ENCODE measurements around the gene HS3ST5. TPM values are rescaled to one million over a fixed set of nuclear protein-coding genes. Genes with fewer than 3 reads are reported as not detected.

The HS3ST5 gene
- total RNA-seq, 1 experiment from 2014 or later: 8.7 TPM

DNA sequence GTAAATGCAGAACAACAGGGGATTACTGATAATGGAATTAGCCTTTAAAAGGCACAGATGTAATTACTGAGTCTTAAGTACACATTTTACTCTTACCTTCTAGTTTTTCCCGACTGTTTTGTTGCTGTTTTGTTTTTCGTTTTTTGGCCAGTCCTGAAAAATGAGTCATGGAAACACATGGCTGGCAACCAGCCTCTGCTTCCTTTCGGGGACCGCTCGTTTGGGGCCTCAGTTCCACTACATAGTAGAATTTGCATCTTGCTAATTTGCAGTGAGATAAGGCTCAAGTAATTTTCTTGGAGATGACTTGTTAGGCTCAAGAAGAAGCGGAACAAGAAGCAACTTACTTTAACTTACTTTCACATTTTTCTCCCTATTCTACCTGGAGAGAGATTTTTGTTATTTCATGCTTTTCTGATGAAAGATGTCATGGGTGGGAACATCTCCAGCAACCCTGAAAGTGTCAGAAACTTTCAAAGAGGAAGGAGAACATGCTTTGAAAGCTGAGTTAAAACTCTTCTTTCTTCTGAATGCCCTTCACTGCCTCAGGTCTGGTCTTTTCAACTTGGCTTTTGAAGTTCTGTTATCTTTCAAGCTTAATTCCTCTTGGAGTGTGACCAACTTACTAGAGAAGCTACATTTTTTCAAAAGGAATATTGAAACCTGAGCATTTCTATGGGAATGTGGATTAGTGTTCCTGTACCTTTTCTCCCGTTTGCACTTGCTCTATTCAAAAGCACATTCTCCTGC lies 300.4 kb downstream of the HS3ST5 start:
- POLR2A ChIA-PET: interaction anchor here (0.6 kb wide), 1 partner anchor 320 kb away, joined by 3 read pairs; no protein-coding TSS in a partner anchor
- no peaks in the 10 kb centered on the region for H3K36me3 Mint-ChIP-seq
- DNase-seq (ENCODE audit: low spot score) (no peak), ATAC-seq (no peak)
- no peak overlapping the region for H3K27ac Mint-ChIP-seq
- H3K9me3 Mint-ChIP-seq: no peaks in the 10 kb centered on the region
- no peaks in the 10 kb centered on the region for H3K27me3 Mint-ChIP-seq (ENCODE audit: low read depth)
- H3K4me3 Mint-ChIP-seq: no peak overlapping the region
- TF ChIP-seq, protein P1, sequence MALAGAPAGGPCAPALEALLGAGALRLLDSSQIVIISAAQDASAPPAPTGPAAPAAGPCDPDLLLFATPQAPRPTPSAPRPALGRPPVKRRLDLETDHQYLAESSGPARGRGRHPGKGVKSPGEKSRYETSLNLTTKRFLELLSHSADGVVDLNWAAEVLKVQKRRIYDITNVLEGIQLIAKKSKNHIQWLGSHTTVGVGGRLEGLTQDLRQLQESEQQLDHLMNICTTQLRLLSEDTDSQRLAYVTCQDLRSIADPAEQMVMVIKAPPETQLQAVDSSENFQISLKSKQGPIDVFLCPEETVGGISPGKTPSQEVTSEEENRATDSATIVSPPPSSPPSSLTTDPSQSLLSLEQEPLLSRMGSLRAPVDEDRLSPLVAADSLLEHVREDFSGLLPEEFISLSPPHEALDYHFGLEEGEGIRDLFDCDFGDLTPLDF (CRISPR knock-in tag; IDR thresholded peaks at IDR 0.05): no peak
- TF ChIP-seq ZNF138 (CRISPR knock-in tag; conservative IDR thresholded peaks at IDR 0.05): no peak
- TF ChIP-seq SMAD3 (CRISPR knock-in tag; IDR thresholded peaks at IDR 0.05; ENCODE audit: borderline replicate concordance): no peak
- no peak for TF ChIP-seq ZNF121 (CRISPR knock-in tag; IDR thresholded peaks at IDR 0.05)
- TF ChIP-seq, protein P2, sequence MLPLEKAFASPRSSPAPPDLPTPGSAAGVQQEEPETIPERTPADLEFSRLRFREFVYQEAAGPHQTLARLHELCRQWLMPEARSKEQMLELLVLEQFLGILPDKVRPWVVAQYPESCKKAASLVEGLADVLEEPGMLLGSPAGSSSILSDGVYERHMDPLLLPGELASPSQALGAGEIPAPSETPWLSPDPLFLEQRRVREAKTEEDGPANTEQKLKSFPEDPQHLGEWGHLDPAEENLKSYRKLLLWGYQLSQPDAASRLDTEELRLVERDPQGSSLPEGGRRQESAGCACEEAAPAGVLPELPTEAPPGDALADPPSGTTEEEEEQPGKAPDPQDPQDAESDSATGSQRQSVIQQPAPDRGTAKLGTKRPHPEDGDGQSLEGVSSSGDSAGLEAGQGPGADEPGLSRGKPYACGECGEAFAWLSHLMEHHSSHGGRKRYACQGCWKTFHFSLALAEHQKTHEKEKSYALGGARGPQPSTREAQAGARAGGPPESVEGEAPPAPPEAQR (CRISPR knock-in tag; IDR thresholded peaks at IDR 0.05): no peak
- no peak for TF ChIP-seq GTF2I (CRISPR knock-in tag; conservative IDR thresholded peaks at IDR 0.05)
- TF ChIP-seq, protein P3, sequence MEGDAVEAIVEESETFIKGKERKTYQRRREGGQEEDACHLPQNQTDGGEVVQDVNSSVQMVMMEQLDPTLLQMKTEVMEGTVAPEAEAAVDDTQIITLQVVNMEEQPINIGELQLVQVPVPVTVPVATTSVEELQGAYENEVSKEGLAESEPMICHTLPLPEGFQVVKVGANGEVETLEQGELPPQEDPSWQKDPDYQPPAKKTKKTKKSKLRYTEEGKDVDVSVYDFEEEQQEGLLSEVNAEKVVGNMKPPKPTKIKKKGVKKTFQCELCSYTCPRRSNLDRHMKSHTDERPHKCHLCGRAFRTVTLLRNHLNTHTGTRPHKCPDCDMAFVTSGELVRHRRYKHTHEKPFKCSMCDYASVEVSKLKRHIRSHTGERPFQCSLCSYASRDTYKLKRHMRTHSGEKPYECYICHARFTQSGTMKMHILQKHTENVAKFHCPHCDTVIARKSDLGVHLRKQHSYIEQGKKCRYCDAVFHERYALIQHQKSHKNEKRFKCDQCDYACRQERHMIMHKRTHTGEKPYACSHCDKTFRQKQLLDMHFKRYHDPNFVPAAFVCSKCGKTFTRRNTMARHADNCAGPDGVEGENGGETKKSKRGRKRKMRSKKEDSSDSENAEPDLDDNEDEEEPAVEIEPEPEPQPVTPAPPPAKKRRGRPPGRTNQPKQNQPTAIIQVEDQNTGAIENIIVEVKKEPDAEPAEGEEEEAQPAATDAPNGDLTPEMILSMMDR (IDR thresholded peaks at IDR 0.05): no peak
- TF ChIP-seq ZNF671 (CRISPR knock-in tag; IDR thresholded peaks at IDR 0.05): no peak
- TF ChIP-seq JUN (CRISPR knock-in tag; IDR thresholded peaks at IDR 0.05): no peak
- TF ChIP-seq EMX1 (CRISPR knock-in tag; IDR thresholded peaks at IDR 0.05): no peak
- no peak for TF ChIP-seq FOXP1 (CRISPR knock-in tag; IDR thresholded peaks at IDR 0.05; ENCODE audit: borderline replicate concordance)
- no peak for TF ChIP-seq NFATC4 (CRISPR knock-in tag; IDR thresholded peaks at IDR 0.05)
- TF ChIP-seq, protein P4, sequence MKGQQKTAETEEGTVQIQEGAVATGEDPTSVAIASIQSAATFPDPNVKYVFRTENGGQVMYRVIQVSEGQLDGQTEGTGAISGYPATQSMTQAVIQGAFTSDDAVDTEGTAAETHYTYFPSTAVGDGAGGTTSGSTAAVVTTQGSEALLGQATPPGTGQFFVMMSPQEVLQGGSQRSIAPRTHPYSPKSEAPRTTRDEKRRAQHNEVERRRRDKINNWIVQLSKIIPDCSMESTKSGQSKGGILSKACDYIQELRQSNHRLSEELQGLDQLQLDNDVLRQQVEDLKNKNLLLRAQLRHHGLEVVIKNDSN (CRISPR knock-in tag; IDR thresholded peaks at IDR 0.05): no peak
- TF ChIP-seq ETV6 (CRISPR knock-in tag; IDR thresholded peaks at IDR 0.05): no peak
- TF ChIP-seq, protein P5, sequence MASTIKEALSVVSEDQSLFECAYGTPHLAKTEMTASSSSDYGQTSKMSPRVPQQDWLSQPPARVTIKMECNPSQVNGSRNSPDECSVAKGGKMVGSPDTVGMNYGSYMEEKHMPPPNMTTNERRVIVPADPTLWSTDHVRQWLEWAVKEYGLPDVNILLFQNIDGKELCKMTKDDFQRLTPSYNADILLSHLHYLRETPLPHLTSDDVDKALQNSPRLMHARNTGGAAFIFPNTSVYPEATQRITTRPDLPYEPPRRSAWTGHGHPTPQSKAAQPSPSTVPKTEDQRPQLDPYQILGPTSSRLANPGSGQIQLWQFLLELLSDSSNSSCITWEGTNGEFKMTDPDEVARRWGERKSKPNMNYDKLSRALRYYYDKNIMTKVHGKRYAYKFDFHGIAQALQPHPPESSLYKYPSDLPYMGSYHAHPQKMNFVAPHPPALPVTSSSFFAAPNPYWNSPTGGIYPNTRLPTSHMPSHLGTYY (CRISPR knock-in tag; IDR thresholded peaks at IDR 0.05): no peak
- TF ChIP-seq, protein P6, sequence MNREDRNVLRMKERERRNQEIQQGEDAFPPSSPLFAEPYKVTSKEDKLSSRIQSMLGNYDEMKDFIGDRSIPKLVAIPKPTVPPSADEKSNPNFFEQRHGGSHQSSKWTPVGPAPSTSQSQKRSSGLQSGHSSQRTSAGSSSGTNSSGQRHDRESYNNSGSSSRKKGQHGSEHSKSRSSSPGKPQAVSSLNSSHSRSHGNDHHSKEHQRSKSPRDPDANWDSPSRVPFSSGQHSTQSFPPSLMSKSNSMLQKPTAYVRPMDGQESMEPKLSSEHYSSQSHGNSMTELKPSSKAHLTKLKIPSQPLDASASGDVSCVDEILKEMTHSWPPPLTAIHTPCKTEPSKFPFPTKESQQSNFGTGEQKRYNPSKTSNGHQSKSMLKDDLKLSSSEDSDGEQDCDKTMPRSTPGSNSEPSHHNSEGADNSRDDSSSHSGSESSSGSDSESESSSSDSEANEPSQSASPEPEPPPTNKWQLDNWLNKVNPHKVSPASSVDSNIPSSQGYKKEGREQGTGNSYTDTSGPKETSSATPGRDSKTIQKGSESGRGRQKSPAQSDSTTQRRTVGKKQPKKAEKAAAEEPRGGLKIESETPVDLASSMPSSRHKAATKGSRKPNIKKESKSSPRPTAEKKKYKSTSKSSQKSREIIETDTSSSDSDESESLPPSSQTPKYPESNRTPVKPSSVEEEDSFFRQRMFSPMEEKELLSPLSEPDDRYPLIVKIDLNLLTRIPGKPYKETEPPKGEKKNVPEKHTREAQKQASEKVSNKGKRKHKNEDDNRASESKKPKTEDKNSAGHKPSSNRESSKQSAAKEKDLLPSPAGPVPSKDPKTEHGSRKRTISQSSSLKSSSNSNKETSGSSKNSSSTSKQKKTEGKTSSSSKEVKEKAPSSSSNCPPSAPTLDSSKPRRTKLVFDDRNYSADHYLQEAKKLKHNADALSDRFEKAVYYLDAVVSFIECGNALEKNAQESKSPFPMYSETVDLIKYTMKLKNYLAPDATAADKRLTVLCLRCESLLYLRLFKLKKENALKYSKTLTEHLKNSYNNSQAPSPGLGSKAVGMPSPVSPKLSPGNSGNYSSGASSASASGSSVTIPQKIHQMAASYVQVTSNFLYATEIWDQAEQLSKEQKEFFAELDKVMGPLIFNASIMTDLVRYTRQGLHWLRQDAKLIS (CRISPR knock-in tag; IDR thresholded peaks at IDR 0.05; ENCODE audit: borderline replicate concordance): no peak
- no peak for TF ChIP-seq TCF7 (CRISPR knock-in tag; IDR thresholded peaks at IDR 0.05; ENCODE audit: low read depth)
- TF ChIP-seq RORB (CRISPR knock-in tag; IDR thresholded peaks at IDR 0.05): no peak
- no peak for TF ChIP-seq MXD4 (CRISPR knock-in tag; IDR thresholded peaks at IDR 0.05; ENCODE audit: borderline replicate concordance)
- TF ChIP-seq, protein P7, sequence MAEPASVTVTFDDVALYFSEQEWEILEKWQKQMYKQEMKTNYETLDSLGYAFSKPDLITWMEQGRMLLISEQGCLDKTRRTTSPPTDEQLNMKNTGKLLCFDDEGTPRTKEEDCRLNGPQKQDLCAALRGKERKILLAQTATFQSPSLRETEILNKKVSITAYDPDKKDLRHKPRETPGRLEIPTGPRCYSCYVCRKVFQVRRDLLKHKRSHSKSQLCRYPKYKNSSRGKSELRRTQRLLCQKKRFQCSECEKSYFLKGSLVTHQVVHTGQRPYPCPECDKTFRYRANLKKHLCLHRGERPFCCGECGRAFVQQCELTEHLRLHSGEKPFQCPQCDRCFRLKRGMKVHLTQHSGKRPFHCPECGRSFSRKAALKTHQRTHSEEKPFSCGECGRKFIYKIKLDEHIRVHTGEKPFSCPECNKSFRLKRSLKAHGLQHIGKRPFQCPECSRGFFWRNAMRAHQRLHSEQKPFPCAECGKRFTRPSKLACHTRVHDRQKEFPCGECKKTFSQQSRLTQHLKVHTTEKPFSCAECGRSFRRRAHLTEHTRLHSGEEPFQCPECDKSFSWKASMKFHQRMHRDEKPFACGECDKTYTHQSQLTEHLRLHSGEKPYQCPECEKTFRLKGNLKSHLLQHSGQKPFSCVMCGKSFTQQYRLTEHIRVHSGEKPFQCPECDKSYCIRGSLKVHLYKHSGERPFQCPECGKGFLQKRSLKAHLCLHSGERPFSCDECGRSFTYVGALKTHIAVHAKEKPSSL (CRISPR knock-in tag; conservative IDR thresholded peaks at IDR 0.05): no peak
- CTCF ChIA-PET: no interaction called here
- H3K4me1 Mint-ChIP-seq: peaks cover 11% of the 10 kb centered on the region

Measured in WTC11 (cell line).